ENCODE results near the gene HSD17B4. TPM values are rescaled to one million over a fixed set of nuclear protein-coding genes. Genes with fewer than 3 reads are reported as not detected.

The HSD17B4 gene
- total RNA-seq, 4 donors from 2014 or later, result 69.4 to 108 (median 97.2) TPM

- Histone ChIP-seq H3K4me3 (no peak overlapping the region), H3K36me3 (peaks cover 0 to 51% of the 10 kb centered on the region in 2 donors), H3K4me1 (no peaks in the 10 kb centered on the region), H3K27me3 (no peaks in the 10 kb centered on the region), H3K9me3 (no peaks in the 10 kb centered on the region), H3K27ac (no peak overlapping the region)
- ATAC-seq, result no peak
- 40 to 83% methylated on average over 1 of the region's 1 CpG for WGBS, 2 donors (ENCODE audit: low coverage in 1 of 2)
- TF ChIP-seq CTCF (IDR thresholded peaks at IDR 0.05), result no peak
- TF ChIP-seq EP300 (IDR thresholded peaks at IDR 0.05), result no peak
- no peak for TF ChIP-seq POLR2AphosphoS5 (IDR thresholded peaks at IDR 0.05)
- no peak for TF ChIP-seq POLR2A (IDR thresholded peaks at IDR 0.05)
Observed at GRCh38 chr5:119541716-119542115, 89.4 kb downstream of the HSD17B4 start.

GRCh38 chr5:119551819-119552218 lies 99.5 kb downstream of the HSD17B4 start:
- TF ChIP-seq POLR2AphosphoS5 (IDR thresholded peaks at IDR 0.05) (no peak), CTCF (IDR thresholded peaks at IDR 0.05) (no peak), POLR2A (IDR thresholded peaks at IDR 0.05) (no peak), EP300 (IDR thresholded peaks at IDR 0.05) (no peak)
- ATAC-seq, result no peak
- Histone ChIP-seq H3K27ac (no peak overlapping the region), H3K36me3 (no peaks in the 10 kb centered on the region), H3K4me1 (no peaks in the 10 kb centered on the region), H3K27me3 (no peaks in the 10 kb centered on the region), H3K9me3 (no peaks in the 10 kb centered on the region), H3K4me3 (no peak overlapping the region)
- WGBS, 2 donors (ENCODE audit: low coverage in 1 of 2), result 67 to 92% methylated on average over 2 to 4 of the region's 4 CpGs

- ATAC-seq, result no peak
- H3K27ac ChIP-seq, result no peak overlapping the region
- H3K36me3 ChIP-seq, result no peaks in the 10 kb centered on the region
- 67 to 74% methylated on average over 2 of the region's 2 CpGs for WGBS, 2 donors (ENCODE audit: low coverage in 1 of 2)
- no peak overlapping the region for H3K4me3 ChIP-seq
- H3K9me3 ChIP-seq, result peaks cover 0 to 14% (median 0%) of the 10 kb centered on the region in 3 donors
- TF ChIP-seq POLR2AphosphoS5 (IDR thresholded peaks at IDR 0.05) (no peak), EP300 (IDR thresholded peaks at IDR 0.05) (no peak), POLR2A (IDR thresholded peaks at IDR 0.05) (no peak), CTCF (IDR thresholded peaks at IDR 0.05) (no peak)
- no peaks in the 10 kb centered on the region for H3K27me3 ChIP-seq
- no peaks in the 10 kb centered on the region for H3K4me1 ChIP-seq
Observed at GRCh38 chr5:119554597-119554996, 102.3 kb downstream of the HSD17B4 start.

GRCh38 chr5:119570910-119571309 lies 118.6 kb downstream of the HSD17B4 start:
- H3K4me3 ChIP-seq, result no peak overlapping the region
- H3K27me3 ChIP-seq, result no peaks in the 10 kb centered on the region
- H3K4me1 ChIP-seq, result no peaks in the 10 kb centered on the region
- ATAC-seq, result no peak
- no peaks in the 10 kb centered on the region for H3K9me3 ChIP-seq
- no peaks in the 10 kb centered on the region for H3K36me3 ChIP-seq
- no peak overlapping the region for H3K27ac ChIP-seq
- TF ChIP-seq CTCF (IDR thresholded peaks at IDR 0.05) (no peak), EP300 (IDR thresholded peaks at IDR 0.05) (no peak), POLR2A (IDR thresholded peaks at IDR 0.05) (no peak), POLR2AphosphoS5 (IDR thresholded peaks at IDR 0.05) (no peak)

GRCh38 chr5:119578937-119579336 lies 126.6 kb downstream of the HSD17B4 start:
- TF ChIP-seq POLR2AphosphoS5 (IDR thresholded peaks at IDR 0.05) (no peak), EP300 (IDR thresholded peaks at IDR 0.05) (no peak), POLR2A (IDR thresholded peaks at IDR 0.05) (no peak), CTCF (IDR thresholded peaks at IDR 0.05) (no peak)
- no peak overlapping the region for H3K4me3 ChIP-seq
- no peak for ATAC-seq
- no peaks in the 10 kb centered on the region for H3K9me3 ChIP-seq
- H3K4me1 ChIP-seq, result no peaks in the 10 kb centered on the region
- no peaks in the 10 kb centered on the region for H3K36me3 ChIP-seq
- no peak overlapping the region for H3K27ac ChIP-seq
- 72 to 93% methylated on average over 2 to 3 of the region's 3 CpGs for WGBS, 2 donors (ENCODE audit: low coverage in 1 of 2)
- H3K27me3 ChIP-seq, result no peaks in the 10 kb centered on the region
